Pons (tissue), 1 donor: ENCODE measurements around the gene CCL13.
A peak's percentile ranks its signal among the peaks of the same experiment; 100 is the strongest.
"Not testable (repeated sequence)": the region's sequence is repeated elsewhere in the genome, so short reads cannot be mapped to it uniquely, and the experiment has no call there.

ENCODE experiments used
- DNase-seq: peaks from one replicate; pipeline ENCODE4 v3.0.0-alpha.2; 2016; ENCODE audit warnings: low spot score

Gene CCL13

DNA sequence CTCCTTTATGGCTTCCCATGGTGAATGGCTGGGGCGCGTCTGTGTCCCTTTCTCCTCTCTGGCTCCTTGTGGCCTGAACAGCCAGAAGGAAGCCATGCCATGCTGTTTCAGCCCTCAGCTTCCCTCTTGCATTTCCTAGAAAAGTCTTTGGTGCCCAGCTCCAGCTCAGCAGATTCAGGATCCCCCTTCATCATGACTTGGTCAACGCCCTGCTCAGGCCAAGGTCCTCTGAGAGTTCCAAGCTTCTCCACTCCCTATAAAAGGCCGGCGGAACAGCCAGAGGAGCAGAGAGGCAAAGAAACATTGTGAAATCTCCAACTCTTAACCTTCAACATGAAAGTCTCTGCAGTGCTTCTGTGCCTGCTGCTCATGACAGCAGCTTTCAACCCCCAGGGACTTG lies at the start of gene CCL13:
Gene CCL13, plus strand, starts transcription at position 287 of the 400 bp plus-strand sequence. Its CDS starts 47 bp downstream, at position 334.
- DNase-seq: no peak

DNA sequence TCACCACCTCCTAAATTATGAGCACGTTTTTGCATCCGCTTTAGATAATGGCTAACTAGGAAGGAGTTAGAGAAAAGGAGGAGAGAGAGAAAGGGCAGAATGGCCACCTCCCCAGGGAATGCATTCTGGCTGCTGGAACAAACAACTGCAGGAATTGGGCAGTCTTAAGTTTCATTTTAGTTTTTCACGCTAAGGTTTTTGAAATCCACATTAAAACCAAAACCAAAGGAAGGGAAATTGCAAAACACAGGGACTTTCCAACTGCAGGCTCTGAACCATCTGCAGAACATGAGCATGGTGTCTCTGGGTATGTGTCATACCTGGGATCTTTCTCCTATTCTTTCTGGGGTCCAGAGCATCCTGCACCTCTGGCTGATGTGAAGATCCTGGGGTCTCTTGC lies 49.2 kb upstream of the CCL13 start:
- DNase-seq: no peak

DNA sequence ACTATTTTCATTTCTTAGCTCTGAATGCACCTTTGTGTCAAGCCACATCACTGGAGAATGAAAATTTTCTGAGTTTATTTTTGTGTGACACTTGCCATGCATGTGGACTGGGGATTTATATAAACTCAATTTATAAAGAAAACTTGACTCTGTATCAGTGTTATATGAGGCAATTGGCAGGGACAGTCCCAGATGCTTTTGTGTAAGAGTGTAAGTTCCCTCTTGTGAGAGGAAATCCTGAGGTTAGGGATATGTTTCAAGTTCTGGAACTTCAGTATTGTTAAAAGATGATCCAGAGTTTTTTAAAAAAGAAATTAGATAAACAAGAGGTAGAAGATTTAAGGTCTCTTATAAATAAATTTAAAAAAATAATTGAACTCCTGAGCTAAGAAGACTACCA lies 47.9 kb upstream of the CCL13 start:
- DNase-seq: no peak

DNA sequence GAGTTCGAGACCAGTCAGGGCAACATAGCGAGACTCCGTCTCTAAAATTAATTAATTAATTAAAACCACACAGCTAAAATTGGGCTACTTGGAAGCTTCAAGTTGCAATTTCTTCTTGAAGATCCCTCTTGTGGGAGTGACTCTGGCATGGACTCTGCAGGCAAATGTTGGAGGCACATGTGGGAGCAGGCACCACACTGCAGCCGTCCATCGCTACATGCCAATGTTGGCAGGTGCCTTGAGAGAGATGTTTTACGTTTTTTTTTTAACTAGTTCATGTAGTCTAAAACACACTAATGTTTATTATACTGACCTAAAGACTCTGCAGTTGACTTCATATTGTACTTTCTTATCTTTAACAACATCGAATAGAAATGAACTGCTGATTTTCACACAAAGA lies 45.0 kb upstream of the CCL13 start:
- DNase-seq: no peak

DNA sequence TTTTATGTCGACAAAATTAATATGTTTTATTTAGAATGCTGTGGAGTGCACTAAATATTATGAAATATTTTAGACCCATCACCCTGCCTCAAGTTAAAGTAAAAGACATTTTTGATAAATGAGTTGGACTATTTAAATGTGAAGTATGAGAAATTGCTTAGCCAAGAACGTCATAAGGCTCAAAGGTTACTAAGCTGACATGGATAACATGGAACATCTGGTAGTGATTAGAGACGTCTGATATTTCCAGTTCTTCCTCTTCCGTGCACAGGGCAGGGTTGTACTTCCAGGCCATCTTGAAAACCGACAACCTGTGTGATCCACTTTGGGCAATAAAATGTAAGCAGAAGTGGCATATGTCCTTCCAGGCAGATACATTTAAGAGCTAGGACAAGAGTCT lies 44.2 kb upstream of the CCL13 start:
- DNase-seq: no peak

DNA sequence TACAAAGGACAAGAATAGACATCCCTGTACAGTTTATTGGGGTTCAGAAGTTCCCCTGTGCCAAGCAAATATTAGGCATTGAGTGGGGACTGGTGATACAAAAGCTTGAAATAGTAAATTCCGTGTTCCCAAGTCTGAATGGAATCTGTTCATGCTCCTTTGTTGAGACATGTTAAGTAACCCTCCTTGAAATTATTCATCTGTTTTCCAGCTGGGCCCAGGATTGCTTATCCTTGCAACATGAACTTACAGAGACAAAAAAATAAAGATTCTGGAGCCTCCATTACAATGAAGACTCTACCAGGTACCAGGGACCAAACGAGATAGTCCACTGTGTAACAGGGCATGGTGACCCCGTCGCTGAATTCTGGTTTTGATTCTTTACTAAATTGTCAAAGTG lies 43.1 kb upstream of the CCL13 start:
- DNase-seq: no peak

DNA sequence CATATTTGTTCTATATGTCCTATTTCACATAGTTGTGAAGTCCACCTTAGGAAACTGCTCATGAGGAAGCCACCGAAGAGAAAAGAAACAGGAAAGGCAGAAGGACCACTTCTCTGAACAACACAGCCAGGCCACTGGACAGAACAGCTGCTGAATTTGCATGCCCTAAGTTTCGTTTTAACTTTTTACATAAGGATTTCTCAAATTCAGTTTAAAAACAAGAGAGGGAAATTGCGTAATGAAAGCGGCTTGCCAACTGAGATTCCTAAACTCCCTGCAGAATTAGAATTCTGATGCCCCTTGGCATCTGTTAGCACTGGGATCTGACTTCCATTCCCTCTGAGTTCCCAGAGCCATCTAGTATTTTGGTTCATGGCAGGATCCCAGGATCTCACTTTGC lies 42.0 kb upstream of the CCL13 start:
- peak; percentile 18 for DNase-seq

DNA sequence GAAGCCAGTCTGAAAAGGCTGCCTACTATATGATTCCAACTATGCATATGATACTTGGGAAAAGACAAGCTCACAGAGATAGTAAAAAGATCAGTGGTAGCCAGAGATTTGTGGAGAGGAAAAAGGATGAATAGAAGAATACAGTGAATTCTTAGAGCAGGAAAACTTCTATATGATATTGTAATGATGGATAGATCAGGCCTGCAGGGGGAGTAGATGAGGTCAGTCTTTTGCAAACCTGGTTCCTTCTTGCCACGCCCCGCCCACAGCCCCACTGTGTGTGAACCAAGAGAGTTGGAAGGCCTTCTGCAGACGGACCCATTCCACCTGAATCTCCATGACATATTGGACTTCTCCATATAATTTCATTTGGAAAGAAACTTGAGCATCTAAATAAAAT lies 37.8 kb upstream of the CCL13 start:
- DNase-seq: no peak

DNA sequence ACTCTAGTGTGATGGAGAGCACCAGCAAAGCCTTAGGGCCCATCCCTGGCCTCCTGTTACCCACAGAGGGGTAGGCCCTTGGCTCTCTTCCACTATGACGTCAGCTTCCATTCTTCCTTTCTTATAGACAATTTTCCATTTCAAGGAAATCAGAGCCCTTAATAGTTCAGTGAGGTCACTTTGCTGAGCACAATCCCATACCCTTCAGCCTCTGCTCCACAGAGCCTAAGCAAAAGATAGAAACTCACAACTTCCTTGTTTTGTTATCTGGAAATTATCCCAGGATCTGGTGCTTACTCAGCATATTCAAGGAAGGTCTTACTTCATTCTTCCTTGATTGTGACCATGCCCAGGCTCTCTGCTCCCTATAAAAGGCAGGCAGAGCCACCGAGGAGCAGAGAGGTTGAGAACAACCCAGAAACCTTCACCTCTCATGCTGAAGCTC lies 37.2 kb upstream of the CCL13 start, which contains the start of gene CCL8:
Gene CCL8, plus strand, starts transcription at position 397 of the 445 bp plus-strand sequence. CDS start 67 bp downstream, outside the sequence.
- DNase-seq: peak; percentile 39

DNA sequence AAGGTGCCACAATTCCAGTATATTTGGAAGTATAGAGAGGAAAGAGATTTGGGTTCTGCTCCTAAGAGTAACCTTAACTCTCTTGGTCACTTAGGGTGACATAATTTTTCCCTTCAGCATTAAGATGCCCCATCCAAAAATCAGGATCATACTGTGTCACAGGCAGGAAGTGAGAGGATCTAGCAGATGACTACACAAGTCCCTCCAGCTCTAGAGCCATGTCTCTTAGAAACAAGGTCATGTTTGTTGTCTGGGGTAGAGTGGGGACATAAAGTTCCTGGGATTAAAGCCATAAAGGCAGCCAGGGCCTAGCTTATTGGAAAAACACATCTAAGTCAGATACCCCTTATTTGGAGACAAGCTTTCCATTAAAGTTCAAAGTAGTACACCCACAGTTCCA lies 34.3 kb upstream of the CCL13 start:
- DNase-seq: no peak

DNA sequence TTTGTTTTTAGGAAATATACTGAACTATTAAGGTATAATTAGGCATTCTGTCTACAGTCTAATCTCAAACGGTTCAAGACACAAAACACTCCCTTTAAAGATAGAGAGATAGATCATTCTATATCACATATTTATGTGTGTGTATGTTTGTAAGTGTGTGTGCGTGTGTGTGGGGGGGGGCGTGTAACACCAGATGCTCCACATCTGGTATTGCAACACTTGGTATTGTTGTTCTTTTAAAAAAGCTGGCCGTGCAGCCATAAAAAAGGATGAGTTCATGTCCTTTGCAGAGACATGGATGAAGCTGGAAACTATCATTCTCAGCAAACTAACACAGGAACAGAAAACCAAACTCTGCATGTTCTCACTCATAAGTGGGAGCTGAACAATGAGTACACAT lies 28.7 kb upstream of the CCL13 start:
- not testable (repeated sequence) for DNase-seq

DNA sequence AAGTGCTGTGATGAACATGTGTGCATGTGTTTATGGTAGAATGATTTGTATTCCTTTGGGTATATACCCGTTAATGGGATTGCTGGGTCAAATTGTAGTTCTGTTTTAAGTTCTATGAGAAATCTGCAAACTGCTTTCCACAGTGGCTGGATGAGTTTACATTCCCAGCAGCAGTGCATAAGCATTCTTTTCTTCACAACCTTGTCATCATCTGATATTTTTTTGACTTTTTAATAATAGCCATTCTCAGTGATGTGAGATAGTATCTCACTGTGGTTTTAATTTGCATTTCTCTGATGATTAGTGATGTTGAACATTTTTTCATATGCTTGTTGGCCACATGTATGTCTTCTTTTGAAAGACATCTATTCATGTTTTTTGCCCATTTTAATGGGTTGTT lies 18.6 kb upstream of the CCL13 start:
- DNase-seq: no peak

DNA sequence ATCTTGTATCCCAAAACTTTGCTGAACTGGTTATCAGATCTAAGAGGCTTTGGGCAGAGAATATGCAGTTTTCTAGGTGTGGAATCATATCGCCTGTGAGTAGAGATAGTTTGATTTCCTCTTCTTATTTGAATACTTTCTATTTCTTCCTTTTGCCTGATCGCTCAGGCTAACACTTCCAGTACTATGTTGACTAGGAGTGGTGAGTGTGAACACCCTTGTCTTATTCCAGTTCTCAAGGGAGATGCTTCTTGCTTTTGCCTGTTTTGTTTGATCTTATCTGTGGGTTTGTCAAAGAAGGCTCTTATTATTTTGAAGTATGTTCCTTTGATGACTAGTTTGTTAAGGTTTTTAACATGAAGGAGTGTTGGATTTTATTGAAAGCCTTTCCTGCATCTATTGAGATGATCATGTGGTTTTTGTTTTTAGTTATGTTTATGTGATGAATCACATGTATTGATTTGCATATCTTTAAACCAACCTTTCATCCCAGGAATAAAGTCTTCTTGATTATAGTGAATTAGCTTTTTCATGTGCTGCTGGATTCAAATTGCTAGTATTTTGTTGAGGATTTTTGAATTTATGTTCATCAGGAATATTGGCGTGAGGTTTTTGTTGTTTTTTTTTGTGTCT lies 17.0 kb upstream of the CCL13 start:
- DNase-seq: no peak

DNA sequence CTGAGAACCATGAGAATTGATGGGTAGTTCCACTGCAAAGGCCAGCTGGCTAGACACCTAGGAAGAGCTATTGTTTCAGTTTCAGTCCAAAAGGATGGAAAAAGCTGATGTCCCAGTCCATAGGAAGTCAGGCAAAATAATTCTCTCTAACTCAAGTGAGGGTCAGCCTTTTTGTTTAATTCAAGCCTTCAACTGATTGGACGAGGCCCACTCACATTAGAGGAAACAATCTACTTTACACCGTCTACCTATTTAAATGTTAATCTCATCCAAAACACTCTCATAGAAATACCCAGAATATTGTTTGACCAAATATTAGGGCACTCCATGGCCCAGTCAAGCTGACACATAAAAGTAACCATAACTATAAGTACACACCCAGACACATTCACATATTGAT lies 14.4 kb upstream of the CCL13 start:
- DNase-seq: no peak

DNA sequence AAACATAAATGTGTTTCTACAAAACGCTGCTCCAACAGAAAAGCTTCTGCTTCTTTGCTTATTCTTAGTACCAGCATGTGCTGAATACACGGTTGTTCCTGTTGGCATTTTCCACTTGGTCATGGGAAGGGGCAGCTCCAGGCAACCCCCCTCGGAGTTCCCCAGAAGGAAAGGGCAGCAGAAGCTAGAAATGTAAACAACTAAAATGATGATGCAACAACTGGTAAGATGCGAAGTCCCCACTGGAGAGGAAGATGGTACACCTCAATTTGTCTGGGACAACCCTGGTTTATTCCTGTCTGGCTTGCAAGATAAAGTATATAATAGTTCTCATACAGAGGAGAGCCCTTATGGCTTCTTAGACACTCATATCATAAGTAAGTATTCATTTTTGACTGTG lies 9.2 kb upstream of the CCL13 start:
- no peak for DNase-seq

DNA sequence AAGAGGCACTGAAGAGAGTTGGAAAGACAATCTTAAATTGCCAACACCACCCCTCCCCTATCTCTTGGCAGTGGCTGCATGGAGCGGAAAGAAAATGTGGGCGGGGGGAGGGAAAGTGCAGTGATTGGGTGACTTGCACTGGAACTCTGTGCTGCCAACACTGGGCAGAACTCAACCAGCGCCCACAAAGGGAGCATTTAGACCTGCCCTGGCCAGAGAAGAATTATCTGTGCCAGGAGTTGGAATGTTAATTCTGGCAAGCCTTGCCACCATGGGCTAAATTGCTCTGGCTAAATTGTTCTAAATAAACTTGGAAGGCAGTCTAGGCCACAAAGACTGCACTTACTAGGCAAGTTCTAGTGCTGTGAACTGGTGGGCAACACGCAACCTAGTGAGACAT lies 6.5 kb upstream of the CCL13 start:
- DNase-seq: no peak

DNA sequence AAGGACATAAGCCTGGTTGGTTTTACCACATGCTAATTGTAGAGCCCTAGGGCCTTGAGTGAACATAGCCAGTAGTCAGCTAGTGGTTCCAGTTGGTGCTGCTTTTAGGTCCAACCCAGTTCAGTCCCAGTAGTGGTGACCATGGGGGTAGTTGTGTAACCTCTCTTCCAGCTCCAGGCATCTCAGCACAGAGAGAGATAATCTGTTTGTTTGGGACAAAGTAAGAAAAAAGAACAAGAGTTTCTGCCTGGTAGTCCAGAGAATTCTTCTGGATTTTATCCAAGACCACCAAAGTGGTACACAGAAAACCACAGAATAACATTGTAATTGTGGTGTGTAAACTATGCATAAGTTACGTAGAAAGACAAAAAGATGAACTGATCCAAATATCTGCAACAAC lies 5.2 kb upstream of the CCL13 start:
- no peak for DNase-seq

DNA sequence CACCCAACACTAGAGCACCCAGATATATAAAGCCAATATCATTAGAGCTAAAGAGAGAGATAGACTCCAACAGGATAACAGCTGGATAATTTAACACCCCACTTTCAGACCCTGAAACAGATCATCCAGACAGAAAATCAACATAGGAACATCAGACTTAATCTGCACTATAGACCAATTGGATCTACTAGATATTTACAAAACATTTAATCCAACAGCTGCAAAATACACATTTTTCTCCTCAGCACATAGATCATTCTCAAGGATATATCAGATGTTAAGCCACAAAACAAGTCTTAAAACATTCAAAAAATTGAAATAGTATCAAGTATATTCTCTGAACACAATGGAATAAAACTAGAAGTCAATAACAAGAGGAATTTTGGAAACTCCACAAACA lies 4.1 kb upstream of the CCL13 start:
- DNase-seq: no peak

DNA sequence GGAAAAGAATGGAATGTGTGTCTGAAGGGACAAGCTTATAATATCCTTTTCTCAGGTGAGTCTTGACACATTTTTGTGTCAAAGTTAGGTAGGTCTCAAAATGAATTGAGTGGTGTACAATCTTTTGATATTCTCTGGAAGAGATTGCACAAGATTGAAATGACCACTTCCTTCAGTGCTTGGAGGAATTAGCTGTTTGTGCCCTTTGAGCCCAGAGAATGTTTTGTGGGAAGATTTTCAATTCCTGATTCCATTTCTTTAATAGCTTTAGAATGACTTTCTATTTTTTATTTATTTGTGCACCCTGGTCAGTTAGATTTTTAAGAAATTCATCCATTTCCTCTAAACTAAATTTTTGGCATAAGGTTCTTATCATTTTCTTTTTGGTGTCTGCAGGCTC lies 1.6 kb upstream of the CCL13 start:
- no peak for DNase-seq

DNA sequence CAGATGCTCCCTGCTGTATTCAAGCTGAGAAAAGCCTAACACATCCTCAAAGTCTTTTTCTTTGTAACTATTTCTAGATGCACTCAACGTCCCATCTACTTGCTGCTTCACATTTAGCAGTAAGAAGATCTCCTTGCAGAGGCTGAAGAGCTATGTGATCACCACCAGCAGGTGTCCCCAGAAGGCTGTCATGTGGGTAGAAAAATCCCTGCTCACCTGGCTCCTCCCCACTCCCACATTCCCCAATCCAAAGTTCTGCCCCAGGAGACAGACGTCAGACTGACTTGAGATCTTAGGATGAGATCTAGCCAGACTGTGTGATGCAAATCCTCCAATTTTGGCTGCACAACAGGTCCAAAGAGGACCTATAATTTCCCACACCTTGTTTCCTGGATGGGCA lies 1.1 kb downstream of the CCL13 start:
- no peak for DNase-seq

DNA sequence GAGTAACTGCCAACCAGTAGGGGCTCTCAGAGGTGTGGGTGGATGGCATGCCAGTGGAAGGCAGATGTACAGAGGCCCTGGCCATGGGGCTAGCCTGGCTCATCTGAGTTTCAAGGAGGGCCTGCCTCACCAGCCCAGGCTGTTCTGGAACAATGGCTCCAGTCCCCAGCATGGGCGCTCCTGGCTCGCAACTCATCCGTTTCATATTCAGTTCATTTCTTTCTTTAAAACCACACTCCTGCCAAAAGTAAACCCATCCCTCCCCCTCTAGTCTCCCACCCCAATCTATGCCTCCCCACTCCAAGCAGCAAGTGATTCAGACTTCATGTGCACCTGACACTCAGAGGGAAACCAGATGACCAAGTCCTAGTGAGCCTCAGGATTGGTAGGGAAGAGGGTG lies 2.4 kb downstream of the CCL13 start:
- DNase-seq: no peak

DNA sequence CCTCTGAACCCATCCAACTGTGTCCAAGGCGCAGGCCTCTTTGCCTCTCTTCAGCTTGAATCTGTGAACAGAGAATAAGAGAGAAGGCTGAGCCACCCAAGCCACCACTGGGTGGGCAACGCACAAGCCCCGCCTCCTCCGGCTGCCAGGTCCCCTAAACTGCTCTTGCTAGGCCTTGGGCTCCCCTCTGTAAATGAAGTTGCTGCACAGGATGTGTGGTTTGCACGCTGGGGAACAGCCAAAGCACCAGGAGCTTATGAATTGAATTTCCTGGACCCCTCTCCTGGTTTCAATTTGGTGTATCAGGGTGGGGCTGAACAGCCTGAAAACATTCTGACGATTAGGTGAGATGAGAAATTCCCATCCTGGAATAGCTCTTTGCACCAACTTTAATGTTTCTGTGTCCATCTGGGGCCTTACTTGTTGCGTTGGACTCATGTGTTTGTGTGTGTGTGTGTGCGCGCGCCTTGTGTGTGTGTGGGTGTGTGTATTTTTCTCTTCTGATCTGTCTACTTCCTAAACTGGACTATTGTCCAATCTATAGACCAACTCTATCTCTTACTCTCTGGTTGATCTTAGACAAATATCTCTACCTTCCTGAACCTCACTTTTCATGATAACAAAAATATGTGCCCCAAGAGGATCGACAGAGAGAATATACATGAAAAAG lies 4.5 kb downstream of the CCL13 start:
- no peak for DNase-seq

DNA sequence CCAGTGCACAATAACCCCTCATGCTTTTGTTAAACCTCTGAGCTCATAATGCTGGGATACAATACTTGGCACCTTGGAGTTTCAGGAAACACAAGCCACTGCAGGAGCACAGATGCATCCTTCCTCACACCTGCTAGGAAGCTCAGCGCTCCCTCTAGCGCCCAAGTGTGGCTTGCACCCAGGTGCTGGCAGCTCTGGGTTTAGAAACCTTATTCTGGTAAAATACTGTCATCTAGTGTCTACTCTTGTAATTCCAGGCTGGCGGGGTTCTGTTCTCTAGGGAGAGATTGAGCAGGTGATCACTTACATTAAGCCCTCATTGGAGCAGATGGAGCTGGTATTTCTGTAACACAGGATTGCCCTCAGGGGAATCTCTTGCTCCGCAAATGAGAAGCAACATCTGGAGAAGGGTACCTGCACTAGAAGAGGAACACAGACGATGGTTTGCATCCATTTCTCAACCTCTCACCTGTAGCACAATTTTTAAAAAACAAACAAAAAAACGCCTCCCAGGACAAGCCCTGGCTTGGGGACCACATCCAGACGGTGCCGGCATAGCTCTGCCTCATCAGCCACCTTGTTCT lies 5.3 kb downstream of the CCL13 start:
- DNase-seq: peak; percentile 80
